ENCODE data around the gene LHFPL6.
"Not testable (repeated sequence)": the region's sequence is repeated elsewhere in the genome, so short reads cannot be mapped to it uniquely, and the experiment has no call there.

Gene LHFPL6

GRCh38 chr13:39362652-39363381 is 240.2 kb downstream of the LHFPL6 start:
- in situ Hi-C loops (cut with HindIII; ENCODE audit: low pct_ligation_motif_present, low pct_unique_long_range_greater_than_20kb, low sequenced_read_pairs) = no loop called here
- no peak for DNase-seq

GRCh38 chr13:39353988-39354387 is 249.0 kb downstream of the LHFPL6 start:
- no peak for DNase-seq
- in situ Hi-C loops (cut with HindIII; ENCODE audit: low pct_ligation_motif_present, low pct_unique_long_range_greater_than_20kb, low sequenced_read_pairs) = no loop called here

- in situ Hi-C loops (cut with HindIII; ENCODE audit: low pct_ligation_motif_present, low pct_unique_long_range_greater_than_20kb, low sequenced_read_pairs) = no loop called here
- no peak for DNase-seq
These were observed 252.5 kb downstream of the LHFPL6 start for GRCh38 chr13:39350461-39350881.

- in situ Hi-C loops (cut with HindIII; ENCODE audit: low pct_ligation_motif_present, low pct_unique_long_range_greater_than_20kb, low sequenced_read_pairs) = no loop called here
- DNase-seq = no peak
These were observed 253.5 kb downstream of the LHFPL6 start for GRCh38 chr13:39349391-39349960.

- in situ Hi-C loops (cut with HindIII; ENCODE audit: low pct_ligation_motif_present, low pct_unique_long_range_greater_than_20kb, low sequenced_read_pairs) = no loop called here
These were observed 254.8 kb downstream of the LHFPL6 start for GRCh38 chr13:39347926-39348901.

GRCh38 chr13:39345982-39346381 is 257.0 kb downstream of the LHFPL6 start:
- no peak for DNase-seq
- in situ Hi-C loops (cut with HindIII; ENCODE audit: low pct_ligation_motif_present, low pct_unique_long_range_greater_than_20kb, low sequenced_read_pairs) = no loop called here

More at GRCh38 chr13:39347926-39348901, 254.8 kb downstream of the LHFPL6 start:
- DNase-seq = no peak

GRCh38 chr13:39341251-39341650 is 261.7 kb downstream of the LHFPL6 start:
- in situ Hi-C loops (cut with HindIII; ENCODE audit: low pct_ligation_motif_present, low pct_unique_long_range_greater_than_20kb, low sequenced_read_pairs) = no loop called here
- no peak for DNase-seq

- DNase-seq; in situ Hi-C loops (cut with HindIII; ENCODE audit: low pct_ligation_motif_present, low pct_unique_long_range_greater_than_20kb, low sequenced_read_pairs): not testable (repeated sequence)
These were observed 264.9 kb downstream of the LHFPL6 start for GRCh38 chr13:39338114-39338513.

- no peak for DNase-seq
- in situ Hi-C loops (cut with HindIII; ENCODE audit: low pct_ligation_motif_present, low pct_unique_long_range_greater_than_20kb, low sequenced_read_pairs) = no loop called here
These were observed 266.1 kb downstream of the LHFPL6 start for GRCh38 chr13:39336937-39337336.

- in situ Hi-C loops (cut with HindIII; ENCODE audit: low pct_ligation_motif_present, low pct_unique_long_range_greater_than_20kb, low sequenced_read_pairs) = no loop called here
- no peak for DNase-seq
These were observed 266.8 kb downstream of the LHFPL6 start for GRCh38 chr13:39336207-39336606.

- no peak for DNase-seq
- in situ Hi-C loops (cut with HindIII; ENCODE audit: low pct_ligation_motif_present, low pct_unique_long_range_greater_than_20kb, low sequenced_read_pairs) = no loop called here
These were observed 267.3 kb downstream of the LHFPL6 start for GRCh38 chr13:39335721-39336120.

- no peak for DNase-seq
- in situ Hi-C loops (cut with HindIII; ENCODE audit: low pct_ligation_motif_present, low pct_unique_long_range_greater_than_20kb, low sequenced_read_pairs) = no loop called here
These were observed 272.5 kb downstream of the LHFPL6 start for GRCh38 chr13:39330504-39330903.

- in situ Hi-C loops (cut with HindIII; ENCODE audit: low pct_ligation_motif_present, low pct_unique_long_range_greater_than_20kb, low sequenced_read_pairs) = no loop called here
- DNase-seq = no peak
These were observed 273.8 kb downstream of the LHFPL6 start for GRCh38 chr13:39329182-39329639.

- in situ Hi-C loops (cut with HindIII; ENCODE audit: low pct_ligation_motif_present, low pct_unique_long_range_greater_than_20kb, low sequenced_read_pairs) = no loop called here
- no peak for DNase-seq
These were observed 275.9 kb downstream of the LHFPL6 start for GRCh38 chr13:39327172-39327479.

- DNase-seq = no peak
- in situ Hi-C loops (cut with HindIII; ENCODE audit: low pct_ligation_motif_present, low pct_unique_long_range_greater_than_20kb, low sequenced_read_pairs) = no loop called here
These were observed 276.4 kb downstream of the LHFPL6 start for GRCh38 chr13:39326469-39327171.

GRCh38 chr13:39324806-39325311 is 278.1 kb downstream of the LHFPL6 start:
- in situ Hi-C loops (cut with HindIII; ENCODE audit: low pct_ligation_motif_present, low pct_unique_long_range_greater_than_20kb, low sequenced_read_pairs) = no loop called here
- DNase-seq = no peak

GRCh38 chr13:39322836-39323585 is 280.0 kb downstream of the LHFPL6 start:
- DNase-seq = no peak
- in situ Hi-C loops (cut with HindIII; ENCODE audit: low pct_ligation_motif_present, low pct_unique_long_range_greater_than_20kb, low sequenced_read_pairs) = no loop called here

GRCh38 chr13:39321574-39321973 is 281.4 kb downstream of the LHFPL6 start:
- DNase-seq = no peak
- in situ Hi-C loops (cut with HindIII; ENCODE audit: low pct_ligation_motif_present, low pct_unique_long_range_greater_than_20kb, low sequenced_read_pairs) = no loop called here
